Measurements from ENCODE around the gene AP1S2. TPM values are rescaled to one million over a fixed set of nuclear protein-coding genes. Genes with fewer than 3 reads are reported as not detected.

Gene AP1S2
- total and polyA plus RNA-seq, 9 of the 15 experiments (the other 6 are each of a cell fraction or from before 2014, with no cell fraction given) = 11.1 to 64.2 (median 25.8) TPM

DNA sequence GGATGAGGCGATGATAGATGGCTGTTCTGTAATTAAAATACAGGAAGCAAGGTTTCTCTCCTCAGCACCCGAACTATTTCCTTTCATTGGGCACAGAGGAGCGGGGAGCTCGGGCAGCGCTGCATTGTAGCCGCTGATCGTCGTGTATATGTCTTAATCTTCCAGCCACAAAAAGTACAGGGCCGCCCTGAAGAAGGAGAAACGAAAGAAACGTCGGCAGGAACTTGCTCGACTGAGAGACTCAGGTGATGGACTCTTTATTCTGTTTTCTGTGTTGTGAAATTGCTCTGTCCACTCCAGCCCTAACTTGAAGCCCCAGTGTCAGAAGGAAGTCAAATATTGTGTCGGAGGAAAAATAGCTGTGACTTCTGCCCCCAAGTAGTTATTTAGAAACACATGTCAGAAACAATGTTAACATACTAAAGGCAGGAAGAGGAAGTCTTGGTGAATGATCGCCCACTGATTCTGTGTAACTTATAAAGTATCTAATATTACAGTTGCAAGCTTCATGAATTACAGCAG, 63.8 kb downstream of the AP1S2 start:
- POLR2A ChIA-PET = no interaction called here
- CTCF ChIA-PET (ENCODE audit: low intra/inter-chr PET ratio) = no interaction called here
- FAIRE-seq (no peak), DNase-seq (ENCODE audit: extremely low read depth in 1 of 4, low spot score in 3 of 4) (peak in 1 of 4 experiments; percentile 6), ATAC-seq (peak; percentile 15)
- H3K27ac ChIP-seq (ENCODE audit: extremely low read depth, low read depth, low read length) = peak overlapping the region; percentile 63
- H2AFZ ChIP-seq (ENCODE audit: low read depth, low read length) = peak overlapping the region; percentile 95
- H3K27me3 ChIP-seq (ENCODE audit: control insufficient read depth in 2 of 2, insufficient read depth in 2 of 2, low read length in 2 of 2) = no peaks in the 10 kb centered on the region
- intact Hi-C loops (cut with micrococcal nuclease) = no loop called here
- peaks cover 7% of the 10 kb centered on the region for H3K79me2 ChIP-seq (ENCODE audit: control insufficient read depth, insufficient read depth, low read length)
- no peaks in the 10 kb centered on the region for H3K9me1 ChIP-seq (ENCODE audit: control insufficient read depth, insufficient read depth, low read length)
- peaks cover 3 to 5% of the 10 kb centered on the region in 2 experiments; a peak in 3 of 5 replicates for H3K4me1 ChIP-seq (replicated peaks in 1 of 2; ENCODE audit: control insufficient read depth in 2 of 2, insufficient read depth in 2 of 2, low read length in 2 of 2)
- H3K36me3 ChIP-seq (ENCODE audit: control insufficient read depth, insufficient read depth, low read length) = peaks cover 4% of the 10 kb centered on the region; the same call in 1 of the 3 replicates
- under 1% methylated on average over 11 of the region's 15 CpGs for WGBS (ENCODE audit: insufficient coverage, low coverage, missing lambda C conversion rate)
- TSS peak; percentile 79 for BruUV-seq (replicated peaks)
- in situ Hi-C loops (cut with MboI) = no loop called here
- TF ChIP-seq EGR1 (conservative IDR thresholded peaks at IDR 0.05) (peak; percentile 39; the same call in 1 of the 2 replicates), ZNF57 (CRISPR knock-in tag; IDR thresholded peaks at IDR 0.05) (no peak), ZFX (CRISPR knock-in tag; IDR thresholded peaks at IDR 0.05) (peak; percentile 11; the same call in 1 of the 2 replicates), FOXA3 (CRISPR knock-in tag; conservative IDR thresholded peaks at IDR 0.05 in 1 of 2, IDR thresholded peaks at IDR 0.05 in 1 of 2) (no peak)
- TF ChIP-seq, protein P1, sequence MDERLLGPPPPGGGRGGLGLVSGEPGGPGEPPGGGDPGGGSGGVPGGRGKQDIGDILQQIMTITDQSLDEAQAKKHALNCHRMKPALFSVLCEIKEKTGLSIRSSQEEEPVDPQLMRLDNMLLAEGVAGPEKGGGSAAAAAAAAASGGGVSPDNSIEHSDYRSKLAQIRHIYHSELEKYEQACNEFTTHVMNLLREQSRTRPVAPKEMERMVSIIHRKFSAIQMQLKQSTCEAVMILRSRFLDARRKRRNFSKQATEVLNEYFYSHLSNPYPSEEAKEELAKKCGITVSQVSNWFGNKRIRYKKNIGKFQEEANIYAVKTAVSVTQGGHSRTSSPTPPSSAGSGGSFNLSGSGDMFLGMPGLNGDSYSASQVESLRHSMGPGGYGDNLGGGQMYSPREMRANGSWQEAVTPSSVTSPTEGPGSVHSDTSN (CRISPR knock-in tag; IDR thresholded peaks at IDR 0.05; ENCODE audit: low read depth) = peak; percentile 14; the same call in 1 of the 2 replicates
- TF ChIP-seq, protein P1 (tag; conservative IDR thresholded peaks at IDR 0.05; ENCODE audit: low read depth) = peak; percentile 4; the same call in 1 of the 2 replicates
- TF ChIP-seq, protein P2, sequence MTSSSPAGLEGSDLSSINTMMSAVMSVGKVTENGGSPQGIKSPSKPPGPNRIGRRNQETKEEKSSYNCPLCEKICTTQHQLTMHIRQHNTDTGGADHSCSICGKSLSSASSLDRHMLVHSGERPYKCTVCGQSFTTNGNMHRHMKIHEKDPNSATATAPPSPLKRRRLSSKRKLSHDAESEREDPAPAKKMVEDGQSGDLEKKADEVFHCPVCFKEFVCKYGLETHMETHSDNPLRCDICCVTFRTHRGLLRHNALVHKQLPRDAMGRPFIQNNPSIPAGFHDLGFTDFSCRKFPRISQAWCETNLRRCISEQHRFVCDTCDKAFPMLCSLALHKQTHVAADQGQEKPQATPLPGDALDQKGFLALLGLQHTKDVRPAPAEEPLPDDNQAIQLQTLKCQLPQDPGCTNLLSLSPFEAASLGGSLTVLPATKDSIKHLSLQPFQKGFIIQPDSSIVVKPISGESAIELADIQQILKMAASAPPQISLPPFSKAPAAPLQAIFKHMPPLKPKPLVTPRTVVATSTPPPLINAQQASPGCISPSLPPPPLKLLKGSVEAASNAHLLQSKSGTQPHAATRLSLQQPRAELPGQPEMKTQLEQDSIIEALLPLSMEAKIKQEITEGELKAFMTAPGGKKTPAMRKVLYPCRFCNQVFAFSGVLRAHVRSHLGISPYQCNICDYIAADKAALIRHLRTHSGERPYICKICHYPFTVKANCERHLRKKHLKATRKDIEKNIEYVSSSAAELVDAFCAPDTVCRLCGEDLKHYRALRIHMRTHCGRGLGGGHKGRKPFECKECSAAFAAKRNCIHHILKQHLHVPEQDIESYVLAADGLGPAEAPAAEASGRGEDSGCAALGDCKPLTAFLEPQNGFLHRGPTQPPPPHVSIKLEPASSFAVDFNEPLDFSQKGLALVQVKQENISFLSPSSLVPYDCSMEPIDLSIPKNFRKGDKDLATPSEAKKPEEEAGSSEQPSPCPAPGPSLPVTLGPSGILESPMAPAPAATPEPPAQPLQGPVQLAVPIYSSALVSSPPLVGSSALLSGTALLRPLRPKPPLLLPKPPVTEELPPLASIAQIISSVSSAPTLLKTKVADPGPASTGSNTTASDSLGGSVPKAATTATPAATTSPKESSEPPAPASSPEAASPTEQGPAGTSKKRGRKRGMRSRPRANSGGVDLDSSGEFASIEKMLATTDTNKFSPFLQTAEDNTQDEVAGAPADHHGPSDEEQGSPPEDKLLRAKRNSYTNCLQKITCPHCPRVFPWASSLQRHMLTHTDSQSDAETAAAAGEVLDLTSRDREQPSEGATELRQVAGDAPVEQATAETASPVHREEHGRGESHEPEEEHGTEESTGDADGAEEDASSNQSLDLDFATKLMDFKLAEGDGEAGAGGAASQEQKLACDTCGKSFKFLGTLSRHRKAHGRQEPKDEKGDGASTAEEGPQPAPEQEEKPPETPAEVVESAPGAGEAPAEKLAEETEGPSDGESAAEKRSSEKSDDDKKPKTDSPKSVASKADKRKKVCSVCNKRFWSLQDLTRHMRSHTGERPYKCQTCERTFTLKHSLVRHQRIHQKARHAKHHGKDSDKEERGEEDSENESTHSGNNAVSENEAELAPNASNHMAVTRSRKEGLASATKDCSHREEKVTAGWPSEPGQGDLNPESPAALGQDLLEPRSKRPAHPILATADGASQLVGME (CRISPR knock-in tag; IDR thresholded peaks at IDR 0.05) = peak; percentile 90; the same call in 1 of the 2 replicates
- peak overlapping the region; percentile 70 to 95 for H3K9ac ChIP-seq (ENCODE audit: insufficient read depth in 1 of 2, low read depth in 2 of 2, low read length in 2 of 2)
- H3K4me3 ChIP-seq = peak overlapping the region; percentile 83
- H3K4me2 ChIP-seq (ENCODE audit: insufficient read depth, low read length) = peak overlapping the region; percentile 90
- no peaks in the 10 kb centered on the region for H3K9me3 ChIP-seq (replicated peaks; ENCODE audit: control insufficient read depth, insufficient read depth, low read depth, low read length)
- H4K20me1 ChIP-seq (replicated peaks; ENCODE audit: control insufficient read depth, insufficient read depth, low read length) = no peaks in the 10 kb centered on the region
